ENCODE measurements around the gene ZNF385D.

DNA sequence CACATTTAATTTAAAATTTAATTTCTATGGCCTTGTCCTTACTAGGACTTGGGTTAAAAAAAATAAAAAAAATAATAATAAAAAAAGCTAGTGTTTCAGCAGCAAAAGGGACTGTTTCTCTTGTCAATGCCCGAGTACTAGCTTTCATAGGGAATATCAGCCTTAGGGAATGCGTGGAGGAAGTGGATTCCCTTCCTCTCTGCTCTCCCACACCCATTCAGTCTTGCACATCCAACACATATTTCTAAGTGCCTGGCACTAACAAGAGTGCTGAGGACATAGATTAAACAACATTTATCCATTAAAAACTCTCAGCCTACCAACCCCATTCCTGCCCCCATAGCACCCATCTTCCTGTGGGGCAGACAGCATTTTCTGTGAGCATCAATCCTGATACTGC is 6.2 kb downstream of the ZNF385D start:
- TF ChIP-seq, protein P1, sequence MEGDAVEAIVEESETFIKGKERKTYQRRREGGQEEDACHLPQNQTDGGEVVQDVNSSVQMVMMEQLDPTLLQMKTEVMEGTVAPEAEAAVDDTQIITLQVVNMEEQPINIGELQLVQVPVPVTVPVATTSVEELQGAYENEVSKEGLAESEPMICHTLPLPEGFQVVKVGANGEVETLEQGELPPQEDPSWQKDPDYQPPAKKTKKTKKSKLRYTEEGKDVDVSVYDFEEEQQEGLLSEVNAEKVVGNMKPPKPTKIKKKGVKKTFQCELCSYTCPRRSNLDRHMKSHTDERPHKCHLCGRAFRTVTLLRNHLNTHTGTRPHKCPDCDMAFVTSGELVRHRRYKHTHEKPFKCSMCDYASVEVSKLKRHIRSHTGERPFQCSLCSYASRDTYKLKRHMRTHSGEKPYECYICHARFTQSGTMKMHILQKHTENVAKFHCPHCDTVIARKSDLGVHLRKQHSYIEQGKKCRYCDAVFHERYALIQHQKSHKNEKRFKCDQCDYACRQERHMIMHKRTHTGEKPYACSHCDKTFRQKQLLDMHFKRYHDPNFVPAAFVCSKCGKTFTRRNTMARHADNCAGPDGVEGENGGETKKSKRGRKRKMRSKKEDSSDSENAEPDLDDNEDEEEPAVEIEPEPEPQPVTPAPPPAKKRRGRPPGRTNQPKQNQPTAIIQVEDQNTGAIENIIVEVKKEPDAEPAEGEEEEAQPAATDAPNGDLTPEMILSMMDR (IDR thresholded peaks at IDR 0.05) = no peak
- no peak for TF ChIP-seq POLR2A (IDR thresholded peaks at IDR 0.05)

Data from right lobe of liver (tissue), 4 donors.